ENCODE results near the gene TRABD2A.

Gene TRABD2A

GRCh38 chr2:84855731-84856130, 25.2 kb downstream of the TRABD2A start:
- peaks cover 6% of the 10 kb centered on the region for H3K4me1 ChIP-seq (ENCODE audit: low read depth, poor library complexity, severe bottlenecking)
- H3K9ac ChIP-seq: no peak overlapping the region
- no peaks in the 10 kb centered on the region for H4K20me1 ChIP-seq (ENCODE audit: insufficient read depth)
- H3K36me3 ChIP-seq (ENCODE audit: insufficient read depth): no peaks in the 10 kb centered on the region
- H3K4me3 ChIP-seq (IDR thresholded peaks at IDR 0.05; ENCODE audit: insufficient read depth, low read depth, low read length): no peak overlapping the region
- no peak overlapping the region for H2AFZ ChIP-seq (ENCODE audit: low read depth)
- no peak for TF ChIP-seq CTCF (conservative IDR thresholded peaks at IDR 0.05; ENCODE audit: low read depth, low read length)
- H3K79me2 ChIP-seq (ENCODE audit: insufficient read depth, low read depth): no peaks in the 10 kb centered on the region
- H3K27me3 ChIP-seq (ENCODE audit: insufficient read depth, low read depth): no peaks in the 10 kb centered on the region
- no peak overlapping the region for H3K4me2 ChIP-seq
- no peak overlapping the region for H3K27ac ChIP-seq

DNA sequence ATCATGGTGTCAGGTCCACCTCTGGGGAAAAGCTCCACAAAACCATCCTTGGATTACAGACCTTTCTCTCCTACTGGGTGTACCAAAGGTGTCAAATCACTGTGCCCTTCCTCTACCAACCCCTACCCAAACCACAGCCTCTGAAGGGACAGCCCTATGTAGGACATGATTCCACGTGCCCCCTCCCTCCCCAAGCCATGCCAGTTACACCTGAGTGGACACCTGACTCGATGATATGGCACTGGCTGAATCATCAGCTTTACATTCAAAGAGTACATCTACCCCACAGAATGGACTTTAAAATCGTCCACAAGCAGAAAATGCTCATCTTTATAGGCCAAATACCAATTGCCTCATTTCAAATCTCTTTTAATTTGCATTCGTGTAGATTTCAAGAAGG, 26.0 kb downstream of the TRABD2A start:
- no peak overlapping the region for H3K4me2 ChIP-seq

DNA sequence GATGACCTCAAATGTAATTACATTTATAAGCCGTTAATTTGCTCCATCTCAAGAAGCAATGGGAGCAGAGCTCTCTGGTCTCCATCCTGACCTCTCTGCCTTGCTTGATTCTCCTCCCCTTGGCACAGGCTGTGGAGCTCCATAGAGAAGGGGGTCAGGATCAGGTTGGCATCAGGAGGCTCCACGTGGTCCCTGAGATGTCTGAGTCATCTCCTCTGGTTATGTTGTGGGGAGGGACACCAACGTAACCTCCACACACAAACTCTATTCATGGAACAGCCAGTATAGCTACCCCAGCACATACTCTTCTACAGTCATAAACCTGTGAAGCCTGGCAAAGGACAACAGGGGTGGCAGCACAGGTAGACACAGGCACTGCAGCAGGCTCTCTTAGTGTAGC, 29.0 kb downstream of the TRABD2A start:
- H2AFZ ChIP-seq (ENCODE audit: low read depth): no peak overlapping the region
- H3K36me3 ChIP-seq (ENCODE audit: insufficient read depth): no peaks in the 10 kb centered on the region
- no peak overlapping the region for H3K27ac ChIP-seq
- H3K27me3 ChIP-seq (ENCODE audit: insufficient read depth, low read depth): no peaks in the 10 kb centered on the region
- no peak overlapping the region for H3K4me3 ChIP-seq (IDR thresholded peaks at IDR 0.05; ENCODE audit: insufficient read depth, low read depth, low read length)
- no peak overlapping the region for H3K4me2 ChIP-seq
- TF ChIP-seq CTCF (conservative IDR thresholded peaks at IDR 0.05; ENCODE audit: low read depth, low read length): no peak
- no peaks in the 10 kb centered on the region for H4K20me1 ChIP-seq (ENCODE audit: insufficient read depth)
- peaks cover 2% of the 10 kb centered on the region for H3K4me1 ChIP-seq (ENCODE audit: low read depth, poor library complexity, severe bottlenecking)
- H3K9ac ChIP-seq: no peak overlapping the region
- no peaks in the 10 kb centered on the region for H3K79me2 ChIP-seq (ENCODE audit: insufficient read depth, low read depth)

More for the DNA sequence above, 26.0 kb downstream of the TRABD2A start:
- Histone ChIP-seq H3K27ac (no peak overlapping the region), H3K4me3 (IDR thresholded peaks at IDR 0.05; ENCODE audit: insufficient read depth, low read depth, low read length) (no peak overlapping the region), H3K27me3 (ENCODE audit: insufficient read depth, low read depth) (no peaks in the 10 kb centered on the region), H3K9ac (no peak overlapping the region), H3K4me1 (ENCODE audit: low read depth, poor library complexity, severe bottlenecking) (peaks cover 6% of the 10 kb centered on the region), H3K79me2 (ENCODE audit: insufficient read depth, low read depth) (no peaks in the 10 kb centered on the region), H3K36me3 (ENCODE audit: insufficient read depth) (no peaks in the 10 kb centered on the region), H4K20me1 (ENCODE audit: insufficient read depth) (no peaks in the 10 kb centered on the region), H2AFZ (ENCODE audit: low read depth) (no peak overlapping the region)
- no peak for TF ChIP-seq CTCF (conservative IDR thresholded peaks at IDR 0.05; ENCODE audit: low read depth, low read length)

DNA sequence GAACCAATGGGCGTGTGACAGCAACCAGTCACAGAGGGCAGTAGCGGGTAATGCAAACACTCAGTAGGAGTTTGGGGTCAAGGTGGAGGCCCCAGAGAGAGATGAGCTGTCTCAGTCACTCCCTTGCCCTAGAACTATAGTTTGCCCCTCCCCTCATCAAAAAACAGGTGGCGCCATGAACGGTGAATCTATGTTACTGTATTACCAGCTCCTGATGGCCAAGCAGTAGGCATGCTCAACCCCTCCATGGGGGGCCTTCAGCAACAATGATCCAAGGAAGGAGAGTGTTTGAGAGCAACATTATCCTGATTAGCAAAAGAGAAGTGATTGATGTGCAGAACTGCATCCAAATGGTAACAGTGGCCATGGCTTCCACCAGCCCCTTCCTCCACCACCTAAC, 30.4 kb downstream of the TRABD2A start:
- Histone ChIP-seq H2AFZ (ENCODE audit: low read depth) (no peak overlapping the region), H3K4me2 (no peak overlapping the region), H3K4me3 (IDR thresholded peaks at IDR 0.05; ENCODE audit: insufficient read depth, low read depth, low read length) (no peak overlapping the region), H3K27me3 (ENCODE audit: insufficient read depth, low read depth) (no peaks in the 10 kb centered on the region), H3K4me1 (ENCODE audit: low read depth, poor library complexity, severe bottlenecking) (no peaks in the 10 kb centered on the region), H3K36me3 (ENCODE audit: insufficient read depth) (no peaks in the 10 kb centered on the region), H3K79me2 (ENCODE audit: insufficient read depth, low read depth) (no peaks in the 10 kb centered on the region), H3K27ac (no peak overlapping the region), H4K20me1 (ENCODE audit: insufficient read depth) (no peaks in the 10 kb centered on the region), H3K9ac (no peak overlapping the region)
- no peak for TF ChIP-seq CTCF (conservative IDR thresholded peaks at IDR 0.05; ENCODE audit: low read depth, low read length)

All from KMS-11 (cell line).